Globus pallidus (tissue), 1 donor: Measurements from ENCODE around the gene LRSAM1.

Experiments
- DNase-seq: peaks from one replicate; pipeline ENCODE4 v3.0.0-alpha.2; 2015; ENCODE audit warnings: low spot score

The LRSAM1 gene

GRCh38 chr9:127517620-127518019 is 66.3 kb downstream of the LRSAM1 start:
- no peak for DNase-seq

GRCh38 chr9:127518091-127518856 is 67.0 kb downstream of the LRSAM1 start:
- DNase-seq, result no peak

GRCh38 chr9:127519301-127520166 is 68.2 kb downstream of the LRSAM1 start:
- DNase-seq, result no peak

- no peak for DNase-seq
Observed at GRCh38 chr9:127520941-127521918, 69.9 kb downstream of the LRSAM1 start.

GRCh38 chr9:127521919-127522304 is 70.6 kb downstream of the LRSAM1 start:
- DNase-seq, result no peak

- no peak for DNase-seq
Observed at GRCh38 chr9:127522727-127523126, 71.4 kb downstream of the LRSAM1 start.

GRCh38 chr9:127523312-127523851 is 72.1 kb downstream of the LRSAM1 start:
- DNase-seq, result no peak

GRCh38 chr9:127524373-127524772 is 73.1 kb downstream of the LRSAM1 start:
- DNase-seq, result no peak

- DNase-seq, result no peak
Observed at GRCh38 chr9:127525401-127526188, 74.3 kb downstream of the LRSAM1 start.

GRCh38 chr9:127526655-127527559 is 75.6 kb downstream of the LRSAM1 start:
- DNase-seq, result no peak

- DNase-seq, result no peak
Observed at GRCh38 chr9:127527560-127528268, 76.4 kb downstream of the LRSAM1 start.

GRCh38 chr9:127528422-127529251 is 77.3 kb downstream of the LRSAM1 start:
- no peak for DNase-seq

GRCh38 chr9:127529671-127530070 is 78.4 kb downstream of the LRSAM1 start:
- no peak for DNase-seq

- no peak for DNase-seq
Observed at GRCh38 chr9:127530206-127530941, 79.1 kb downstream of the LRSAM1 start.

- DNase-seq, result no peak
Observed at GRCh38 chr9:127531676-127532075, 80.4 kb downstream of the LRSAM1 start.

GRCh38 chr9:127534250-127534906 is 83.1 kb downstream of the LRSAM1 start:
- DNase-seq, result no peak

GRCh38 chr9:127534931-127535330 is 83.6 kb downstream of the LRSAM1 start:
- no peak for DNase-seq
